Stomach smooth muscle (tissue), 2 donors: Measurements from ENCODE around the gene GNB2.

Experiments used
- H3K27ac ChIP-seq: one replicate; pipeline ENCODE4 v1.7.0; 2013; ENCODE audit warnings: mild to moderate bottlenecking, low read length, inconsistent platforms
- H3K27me3 ChIP-seq, 2 donors: one replicate each; pipeline ENCODE4 v1.7.0; 2013; ENCODE audit warnings: low read length in 2 of 2; ENCODE audit not compliant: insufficient read depth in 2 of 2, control insufficient read depth in 1 of 2
- H3K36me3 ChIP-seq, 2 donors: one replicate each; pipeline ENCODE4 v1.7.0; 2013; ENCODE audit warnings: low read length in 2 of 2; ENCODE audit not compliant: control insufficient read depth in 2 of 2, insufficient read depth in 2 of 2
- H3K4me1 ChIP-seq: one replicate; pipeline ENCODE4 v1.7.0; 2013; ENCODE audit warnings: low read length; ENCODE audit not compliant: control insufficient read depth, insufficient read depth
- H3K4me3 ChIP-seq, 2 donors: one replicate each; pipeline ENCODE4 v1.7.0; 2013; ENCODE audit warnings: low read length in 2 of 2
- H3K9ac ChIP-seq, 2 donors: one replicate each; pipeline ENCODE4 v1.7.0; 2013; ENCODE audit warnings: low read length in 2 of 2, mild to moderate bottlenecking in 1 of 2
- H3K9me3 ChIP-seq, 2 donors: one replicate each; pipeline ENCODE4 v1.7.0; 2013; ENCODE audit warnings: low read length in 2 of 2; ENCODE audit not compliant: control insufficient read depth in 2 of 2
- donor health status: healthy.
- donor health status: Pancreatic carcinoma.

GNB2 gene

DNA sequence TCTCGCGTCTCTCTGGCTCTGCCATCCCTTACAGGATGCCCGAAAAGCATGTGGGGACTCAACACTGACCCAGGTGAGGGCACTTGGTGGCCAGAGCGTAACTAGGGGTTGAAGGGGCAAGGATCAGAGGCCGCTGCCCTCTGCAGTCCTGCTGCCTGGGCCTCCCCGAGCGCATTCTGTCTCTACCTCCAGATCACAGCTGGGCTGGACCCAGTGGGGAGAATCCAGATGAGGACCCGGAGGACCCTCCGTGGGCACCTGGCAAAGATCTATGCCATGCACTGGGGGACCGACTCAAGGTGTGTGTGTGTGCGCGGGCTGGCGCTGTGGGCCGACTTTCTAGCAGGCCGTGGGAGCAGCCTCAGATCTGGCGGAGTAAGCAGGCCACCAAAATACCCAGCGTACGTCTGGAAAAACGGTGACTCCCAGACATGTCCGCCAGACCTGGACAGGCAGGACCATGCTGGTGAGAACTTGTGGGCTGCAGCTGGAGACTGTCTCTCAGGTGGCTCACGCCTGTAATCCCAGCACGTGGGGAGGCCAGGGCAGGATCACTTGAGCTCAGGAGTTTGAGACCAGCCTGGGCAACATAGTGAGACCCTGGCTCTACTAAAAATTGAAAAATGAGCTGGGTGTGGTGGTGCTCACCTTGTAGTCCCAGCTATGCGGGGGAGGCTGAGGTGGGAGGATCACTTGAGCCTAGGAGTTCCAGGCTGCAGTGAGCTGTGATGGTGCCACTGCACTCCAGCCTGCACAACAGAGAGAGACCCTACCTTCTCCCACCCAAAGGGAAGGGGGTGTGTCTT, 3.2 kb downstream of the GNB2 start:
- Histone ChIP-seq H3K4me1 (peaks cover 21% of the 10 kb centered on the region), H3K36me3 (peaks cover 19 to 20% of the 10 kb centered on the region in 2 donors), H3K4me3 (peak overlapping the region; percentile 66 to 89), H3K9me3 (no peaks in the 10 kb centered on the region), H3K9ac (peak overlapping the region; percentile 36 to 57), H3K27me3 (no peaks in the 10 kb centered on the region), H3K27ac (peak overlapping the region; percentile 58)

DNA sequence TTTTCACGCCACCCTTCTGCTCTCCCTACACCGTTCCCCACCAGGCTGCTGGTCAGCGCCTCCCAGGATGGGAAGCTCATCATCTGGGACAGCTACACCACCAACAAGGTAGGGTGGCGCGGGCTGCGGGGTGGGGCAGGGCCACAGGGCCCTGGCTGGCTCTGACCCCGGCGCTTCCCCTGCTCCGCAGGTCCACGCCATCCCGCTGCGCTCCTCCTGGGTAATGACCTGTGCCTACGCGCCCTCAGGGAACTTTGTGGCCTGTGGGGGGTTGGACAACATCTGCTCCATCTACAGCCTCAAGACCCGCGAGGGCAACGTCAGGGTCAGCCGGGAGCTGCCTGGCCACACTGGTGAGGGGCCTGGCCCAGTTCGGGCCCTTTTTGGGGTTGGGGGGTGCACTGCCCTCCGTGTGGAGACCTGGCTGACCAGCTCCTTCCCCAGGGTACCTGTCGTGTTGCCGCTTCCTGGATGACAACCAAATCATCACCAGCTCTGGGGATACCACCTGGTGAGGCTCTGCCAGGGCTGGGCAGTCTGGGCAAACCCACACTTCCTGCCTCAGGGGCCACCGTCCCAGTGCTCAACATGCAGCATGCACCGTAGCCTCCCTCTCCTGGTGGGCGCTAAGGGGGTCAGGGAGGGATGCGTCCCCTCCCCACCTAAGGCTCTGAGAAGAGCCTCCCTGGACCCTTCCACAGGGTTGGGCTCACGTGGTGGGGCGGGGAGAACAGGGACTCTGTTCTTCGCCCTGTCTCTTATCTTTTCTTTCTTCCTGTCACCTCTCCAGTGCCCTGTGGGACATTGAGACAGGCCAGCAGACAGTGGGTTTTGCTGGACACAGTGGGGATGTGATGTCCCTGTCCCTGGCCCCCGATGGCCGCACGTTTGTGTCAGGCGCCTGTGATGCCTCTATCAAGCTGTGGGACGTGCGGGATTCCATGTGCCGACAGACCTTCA, 4.0 kb downstream of the GNB2 start:
- peaks cover 21% of the 10 kb centered on the region for H3K4me1 ChIP-seq
- H3K4me3 ChIP-seq: no peak overlapping the region
- no peak overlapping the region for H3K9ac ChIP-seq
- H3K27ac ChIP-seq: no peak overlapping the region
- H3K36me3 ChIP-seq: peaks cover 21 to 23% of the 10 kb centered on the region in 2 donors
- H3K9me3 ChIP-seq: no peaks in the 10 kb centered on the region
- H3K27me3 ChIP-seq: no peaks in the 10 kb centered on the region

GRCh38 chr7:100678291-100678984, 4.9 kb downstream of the GNB2 start:
- peaks cover 18% of the 10 kb centered on the region for H3K4me1 ChIP-seq
- H3K9ac ChIP-seq: no peak overlapping the region
- no peak overlapping the region for H3K27ac ChIP-seq
- no peak overlapping the region for H3K4me3 ChIP-seq
- H3K36me3 ChIP-seq: peaks cover 22 to 26% of the 10 kb centered on the region in 2 donors
- H3K9me3 ChIP-seq: no peaks in the 10 kb centered on the region
- no peaks in the 10 kb centered on the region for H3K27me3 ChIP-seq

DNA sequence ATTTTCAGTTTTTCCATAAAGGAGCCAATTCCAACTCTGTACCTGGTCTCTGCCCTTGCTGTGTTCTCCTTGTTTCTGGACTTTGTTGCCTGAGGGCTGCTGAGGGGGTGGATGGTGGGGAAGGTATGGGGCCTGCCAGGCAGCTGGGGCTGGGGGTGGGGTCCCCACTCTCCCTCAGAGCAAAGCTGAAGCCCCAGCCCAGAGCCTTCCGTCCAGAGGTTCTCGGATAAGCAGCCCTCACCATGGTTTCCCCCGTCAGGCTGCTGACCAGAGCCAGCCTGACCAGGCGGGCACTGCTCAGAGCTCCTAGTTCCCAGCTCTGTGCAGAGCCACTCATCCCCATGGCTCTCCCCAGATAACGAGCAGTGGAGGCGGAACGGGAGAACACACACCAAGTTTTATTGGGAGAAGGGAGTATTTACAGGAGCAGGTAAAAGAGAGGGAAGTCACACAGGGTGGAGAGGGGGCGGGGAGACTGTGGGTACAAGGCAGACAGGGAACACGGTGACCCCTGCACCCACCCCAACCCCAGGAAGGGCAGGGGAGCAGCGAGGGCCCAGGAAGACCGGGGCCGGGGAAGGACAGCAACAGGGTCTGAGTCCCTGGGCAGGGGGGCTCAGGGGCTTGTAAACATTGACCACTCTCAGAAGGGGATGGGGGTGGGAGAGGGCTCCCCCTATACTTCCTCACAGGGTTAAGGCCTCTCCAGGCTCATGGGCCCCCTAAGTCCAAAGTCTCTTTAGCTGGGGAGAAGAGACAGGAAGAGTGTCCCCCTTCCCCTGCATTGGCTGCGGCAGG, 5.8 kb downstream of the GNB2 start:
- peaks cover 28 to 30% of the 10 kb centered on the region in 2 donors for H3K36me3 ChIP-seq
- H3K9me3 ChIP-seq: no peaks in the 10 kb centered on the region
- H3K9ac ChIP-seq: no peak overlapping the region
- no peak overlapping the region for H3K27ac ChIP-seq
- no peaks in the 10 kb centered on the region for H3K27me3 ChIP-seq
- H3K4me3 ChIP-seq: no peak overlapping the region
- H3K4me1 ChIP-seq: peaks cover 18% of the 10 kb centered on the region

- no peak overlapping the region for H3K27ac ChIP-seq
- no peaks in the 10 kb centered on the region for H3K27me3 ChIP-seq
- peaks cover 34 to 35% of the 10 kb centered on the region in 2 donors for H3K36me3 ChIP-seq
- no peaks in the 10 kb centered on the region for H3K9me3 ChIP-seq
- no peak overlapping the region for H3K4me3 ChIP-seq
- H3K9ac ChIP-seq: no peak overlapping the region
- H3K4me1 ChIP-seq: peaks cover 18% of the 10 kb centered on the region
Observed at GRCh38 chr7:100679927-100680575, 6.5 kb downstream of the GNB2 start.

- Histone ChIP-seq H3K4me3 (no peak overlapping the region), H3K36me3 (peaks cover 41% of the 10 kb centered on the region in 2 donors), H3K9ac (no peak overlapping the region), H3K4me1 (peaks cover 18% of the 10 kb centered on the region), H3K9me3 (no peaks in the 10 kb centered on the region), H3K27me3 (no peaks in the 10 kb centered on the region), H3K27ac (no peak overlapping the region)
Observed at GRCh38 chr7:100680576-100681271, 7.2 kb downstream of the GNB2 start.

- H3K27me3 ChIP-seq: no peaks in the 10 kb centered on the region
- H3K27ac ChIP-seq: no peak overlapping the region
- H3K4me1 ChIP-seq: peaks cover 14% of the 10 kb centered on the region
- H3K4me3 ChIP-seq: no peak overlapping the region
- no peaks in the 10 kb centered on the region for H3K9me3 ChIP-seq
- H3K9ac ChIP-seq: no peak overlapping the region
- H3K36me3 ChIP-seq: peaks cover 44 to 46% of the 10 kb centered on the region in 2 donors
Observed at GRCh38 chr7:100681491-100682227, 8.1 kb downstream of the GNB2 start.

GRCh38 chr7:100682228-100682741, 8.7 kb downstream of the GNB2 start:
- no peak overlapping the region for H3K27ac ChIP-seq
- H3K4me1 ChIP-seq: peaks cover 9% of the 10 kb centered on the region
- no peak overlapping the region for H3K4me3 ChIP-seq
- H3K36me3 ChIP-seq: peaks cover 44 to 47% of the 10 kb centered on the region in 2 donors
- H3K27me3 ChIP-seq: no peaks in the 10 kb centered on the region
- no peak overlapping the region for H3K9ac ChIP-seq
- no peaks in the 10 kb centered on the region for H3K9me3 ChIP-seq
